ENCODE results near the gene ZNF701.

DNA sequence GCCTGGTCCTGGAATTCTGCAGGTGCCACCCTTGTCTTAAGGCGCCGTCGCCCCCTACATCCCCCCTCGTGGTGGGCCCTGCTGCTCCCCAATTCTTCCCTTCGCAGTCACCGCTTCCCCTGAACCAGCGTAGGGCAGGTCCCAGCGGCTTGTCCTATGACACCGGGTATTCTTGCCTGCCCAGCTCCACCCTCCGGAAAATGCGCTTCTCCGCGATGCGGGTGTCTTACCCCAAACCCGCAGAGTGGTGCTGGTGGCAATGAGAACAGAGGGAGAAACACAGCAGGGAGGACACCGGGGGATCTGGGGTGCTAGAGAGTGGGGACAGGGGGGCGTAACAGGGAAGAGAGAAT lies 33.7 kb upstream of the ZNF701 start:
- no peak for TF ChIP-seq CTCF (IDR thresholded peaks at IDR 0.05)
- TF ChIP-seq POLR2A (IDR thresholded peaks at IDR 0.05) = no peak
